Endothelial cell of umbilical vein (primary cell): ENCODE measurements around the gene ABCC1. TPM values are rescaled to one million over a fixed set of nuclear protein-coding genes. Genes with fewer than 3 reads are reported as not detected.

Experiments
- BruUV-seq: library from RNA; stranded (reverse); fragments of 400-500 nt; replicated peaks from 2 replicates; lab custom pipeline; 2021; lab: Mats Ljungman, UMichigan
- CTCF ChIA-PET: fragments of 300-600, 350-600 bp; sonication (Branson Sonifier 250); formaldehyde crosslinking; loops from one replicate; lab custom pipeline; 2021; ENCODE audit warnings: antibody characterized with exemption, inconsistent platforms; lab: Charles Lee
- POLR2A ChIA-PET: fragments of 300-600, 350-600 bp; sonication (Branson Sonifier 250); formaldehyde crosslinking; loops from one replicate; lab custom pipeline; 2021; ENCODE audit warnings: antibody characterized with exemption, inconsistent platforms; lab: Charles Lee
- DNase-seq: peaks from one replicate; pipeline ENCODE4 v3.0.0-alpha.2; 2011; ENCODE audit warnings: low read depth, low spot score
- FAIRE-seq: peaks from 2 replicates; lab custom pipeline; 2011; peaks lifted over from hg19 to GRCh38; lab: Jason Lieb, UNC
- H2AFZ ChIP-seq: 2 replicates; pipeline ENCODE4 v1.6.0; 2012; ENCODE audit warnings: low read depth, low read length, control low read depth, inconsistent platforms
- H3K27ac ChIP-seq: 2 replicates; pipeline ENCODE4 v1.5.1; 2011; ENCODE audit warnings: low read depth, mild to moderate bottlenecking, control low read depth, low read length, moderate library complexity; ENCODE audit not compliant: insufficient read depth
- H3K27me3 ChIP-seq, 2 experiments: 2 replicates each; pipeline versions ENCODE4 v1.6.0 to v1.6.1; 2011; ENCODE audit warnings: low read length in 2 of 2, mixed read lengths in 1 of 2; ENCODE audit not compliant: control insufficient read depth in 2 of 2, insufficient read depth in 2 of 2
- H3K36me3 ChIP-seq, 2 experiments: 2 replicates in 1 of 2; 3 replicates in 1 of 2; pipeline ENCODE4 v1.5.1; 2011; ENCODE audit warnings: low read length in 2 of 2, mild to moderate bottlenecking in 1 of 2, moderate library complexity in 1 of 2; ENCODE audit not compliant: control insufficient read depth in 2 of 2, insufficient read depth in 2 of 2; ENCODE audit errors: extremely low read depth in 1 of 2
- H3K4me1 ChIP-seq: 3 replicates; pipeline ENCODE4 v1.5.1; 2011; ENCODE audit warnings: mild to moderate bottlenecking, low read length; ENCODE audit not compliant: control insufficient read depth, insufficient read depth; ENCODE audit errors: extremely low read depth
- H3K4me2 ChIP-seq: 2 replicates; pipeline ENCODE4 v1.6.1; 2011; ENCODE audit warnings: low read length, control low read depth, mixed read lengths; ENCODE audit not compliant: insufficient read depth
- H3K4me3 ChIP-seq, 3 experiments: fragments of 200-600 bp in 1 of 3; sonication (generic), shearing (Covaris generic) in 1 of 3; replicated peaks in 1 of 3; 2 replicates each; pipeline ENCODE4 v1.5.1; 2011 to 2016; ENCODE audit warnings: control low read depth in 3 of 3, low read length in 3 of 3, mild to moderate bottlenecking in 2 of 3, inconsistent platforms in 1 of 3, low read depth in 1 of 3, moderate library complexity in 1 of 3; ENCODE audit not compliant: insufficient read depth in 1 of 3
- H3K79me2 ChIP-seq: 2 replicates; pipeline ENCODE4 v1.6.0; 2012; ENCODE audit warnings: low read length, inconsistent platforms; ENCODE audit not compliant: control insufficient read depth, insufficient read depth
- H3K9ac ChIP-seq: replicated peaks from 2 replicates; pipeline ENCODE3; 2011; ENCODE audit warnings: low read length, control low read depth; ENCODE audit not compliant: insufficient read depth; ENCODE audit errors: extremely low read depth
- H3K9me1 ChIP-seq: replicated peaks from 3 replicates; pipeline ENCODE4 v1.6.0; 2011; ENCODE audit warnings: mild to moderate bottlenecking, low read length; ENCODE audit not compliant: control insufficient read depth, insufficient read depth; ENCODE audit errors: extremely low read depth
- H3K9me3 ChIP-seq: replicated peaks from 2 replicates; pipeline ENCODE4 v1.5.1; 2012; ENCODE audit warnings: low read length, inconsistent platforms; ENCODE audit not compliant: control insufficient read depth, insufficient read depth
- H4K20me1 ChIP-seq: replicated peaks from 2 replicates; pipeline ENCODE3; 2011; ENCODE audit warnings: mild to moderate bottlenecking, low read length; ENCODE audit not compliant: control insufficient read depth, insufficient read depth; ENCODE audit errors: extremely low read depth
- EZH2 ChIP-seq: IDR thresholded peaks from 2 replicates; pipeline ENCODE4 v1.6.1; 2012; ENCODE audit warnings: borderline replicate concordance, low read depth, mild to moderate bottlenecking, moderate library complexity, low read length, inconsistent platforms; ENCODE audit not compliant: severe bottlenecking
- FOS ChIP-seq: IDR thresholded peaks from 2 replicates; pipeline ENCODE4 v1.6.1; 2011; ENCODE audit warnings: mild to moderate bottlenecking, low read length, moderate library complexity, borderline replicate concordance; ENCODE audit not compliant: insufficient read depth
- GATA2 ChIP-seq: IDR thresholded peaks from 2 replicates; pipeline ENCODE4 v1.7.0; 2011; ENCODE audit warnings: low read depth, mild to moderate bottlenecking, moderate library complexity, mixed read lengths, low read length; ENCODE audit not compliant: insufficient read length, insufficient read depth
- JUN ChIP-seq: IDR thresholded peaks from 2 replicates; pipeline ENCODE4 v1.6.1; 2011; ENCODE audit warnings: borderline replicate concordance, low read depth; ENCODE audit not compliant: insufficient read length, insufficient read depth
- MYC ChIP-seq: IDR thresholded peaks from one replicate; pipeline ENCODE4 v1.6.1; 2011; ENCODE audit warnings: mild to moderate bottlenecking, low read depth, low read length
- POLR2A ChIP-seq: IDR thresholded peaks from 2 replicates; pipeline ENCODE4 v1.6.1; 2012; ENCODE audit warnings: low read depth, mild to moderate bottlenecking, control low read depth, low read length
- POLR2AphosphoS5 ChIP-seq: IDR thresholded peaks from 2 replicates; pipeline ENCODE4 v1.6.1; 2012; ENCODE audit warnings: low read depth, mild to moderate bottlenecking, control low read depth, low read length, moderate library complexity; ENCODE audit not compliant: insufficient read depth
- dilution Hi-C: fragments of 300-500 bp; cut with MboI; formaldehyde crosslinking; loops from one replicate; pipeline ENCODE4 v1.15.0; 2019; ENCODE audit warnings: low sequenced_read_pairs; ENCODE audit not compliant: extremely low pct_ligation_motif_present
- intact Hi-C: fragments of 100-400 bp; cut with micrococcal nuclease; formaldehyde crosslinking; loops from one replicate; pipeline ENCODE4 v1.10.0; 2022
- polyA plus RNA-seq, 4 experiments: library from polyadenylated mRNA; depleted of rRNA in 3 of 4; stranded (reverse) in 3 of 4; unstranded in 1 of 4; fragments of >200 nt; gene quantifications; 2 replicates each; pipeline versions ENCODE4 v1.2.1 to v1.2.3, GENCODE V29; 2011 to 2012; ENCODE audit warnings: missing spikeins in 1 of 4
- total RNA-seq: library from RNA; stranded (reverse); gene quantifications from 2 replicates; pipeline ENCODE4 v1.2.3, GENCODE V29; 2021
- TF ChIP-seq, protein P1 (sequence below), 2 donors: IDR thresholded peaks; 1 replicate in 1 of 2; 2 replicates in 1 of 2; pipeline ENCODE4 v1.5.1; 2011; ENCODE audit warnings: low read length in 2 of 2, mild to moderate bottlenecking in 2 of 2, moderate library complexity in 2 of 2, control low read depth in 1 of 2, inconsistent platforms in 1 of 2, low read depth in 1 of 2; ENCODE audit not compliant: insufficient read depth in 1 of 2; ENCODE audit errors: extremely low read depth in 1 of 2
- TF ChIP-seq, protein P2 (sequence below): IDR thresholded peaks from 2 replicates; pipeline ENCODE4 v1.6.1; 2011; ENCODE audit not compliant: insufficient read depth, insufficient read length

ABCC1 gene
- total and polyA plus RNA-seq, 2 donors (not counting 3 experiments of a cell fraction or from before 2014, with no cell fraction given), result 46.1 to 89.2 TPM

DNA sequence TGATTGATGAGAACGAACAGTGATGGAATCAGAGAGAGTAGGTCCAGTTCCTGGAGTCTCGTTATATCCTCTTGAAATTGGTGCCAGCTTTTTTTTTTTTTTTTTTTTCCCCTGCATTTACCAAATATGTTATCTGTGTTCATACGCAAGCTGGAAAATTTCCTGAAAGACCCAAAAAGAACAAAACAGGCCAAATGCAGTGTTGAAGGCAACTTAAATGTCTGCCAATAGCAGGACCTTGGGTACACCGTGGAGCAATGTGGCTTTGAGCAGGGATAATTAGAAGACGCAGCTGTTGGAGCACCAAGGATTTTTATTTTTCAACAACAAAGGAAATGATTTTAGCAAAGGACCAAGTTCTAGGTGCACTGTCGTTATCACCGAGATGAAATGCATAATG is 168.9 kb downstream of the ABCC1 start:
- H2AFZ ChIP-seq, result no peak overlapping the region
- CTCF ChIA-PET, result interaction anchor here (1.2 kb wide), 1 partner anchor 243 kb away, joined by 3 read pairs; no protein-coding TSS in a partner anchor
- TF ChIP-seq POLR2A, result no peak
- TF ChIP-seq, protein P1, sequence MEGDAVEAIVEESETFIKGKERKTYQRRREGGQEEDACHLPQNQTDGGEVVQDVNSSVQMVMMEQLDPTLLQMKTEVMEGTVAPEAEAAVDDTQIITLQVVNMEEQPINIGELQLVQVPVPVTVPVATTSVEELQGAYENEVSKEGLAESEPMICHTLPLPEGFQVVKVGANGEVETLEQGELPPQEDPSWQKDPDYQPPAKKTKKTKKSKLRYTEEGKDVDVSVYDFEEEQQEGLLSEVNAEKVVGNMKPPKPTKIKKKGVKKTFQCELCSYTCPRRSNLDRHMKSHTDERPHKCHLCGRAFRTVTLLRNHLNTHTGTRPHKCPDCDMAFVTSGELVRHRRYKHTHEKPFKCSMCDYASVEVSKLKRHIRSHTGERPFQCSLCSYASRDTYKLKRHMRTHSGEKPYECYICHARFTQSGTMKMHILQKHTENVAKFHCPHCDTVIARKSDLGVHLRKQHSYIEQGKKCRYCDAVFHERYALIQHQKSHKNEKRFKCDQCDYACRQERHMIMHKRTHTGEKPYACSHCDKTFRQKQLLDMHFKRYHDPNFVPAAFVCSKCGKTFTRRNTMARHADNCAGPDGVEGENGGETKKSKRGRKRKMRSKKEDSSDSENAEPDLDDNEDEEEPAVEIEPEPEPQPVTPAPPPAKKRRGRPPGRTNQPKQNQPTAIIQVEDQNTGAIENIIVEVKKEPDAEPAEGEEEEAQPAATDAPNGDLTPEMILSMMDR (IDR thresholded peaks at IDR 0.05; ENCODE audit: extremely low read depth in 1 of 2, insufficient read depth in 1 of 2, low read depth in 1 of 2, low read length in 2 of 2), result no peak
- no peak for TF ChIP-seq JUN
- TF ChIP-seq POLR2AphosphoS5, result no peak
- TF ChIP-seq EZH2, result no peak
- TF ChIP-seq, protein P2, sequence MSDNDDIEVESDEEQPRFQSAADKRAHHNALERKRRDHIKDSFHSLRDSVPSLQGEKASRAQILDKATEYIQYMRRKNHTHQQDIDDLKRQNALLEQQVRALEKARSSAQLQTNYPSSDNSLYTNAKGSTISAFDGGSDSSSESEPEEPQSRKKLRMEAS, result no peak
- TF ChIP-seq FOS, result no peak
- TF ChIP-seq GATA2, result no peak
- no peak for TF ChIP-seq MYC
- BruUV-seq, result no TSS peak
- no peak overlapping the region for H3K4me2 ChIP-seq
- H3K27me3 ChIP-seq, result no peaks in the 10 kb centered on the region
- H3K4me3 ChIP-seq, result no peak overlapping the region
- no peaks in the 10 kb centered on the region for H3K9me3 ChIP-seq
- H4K20me1 ChIP-seq, result no peaks in the 10 kb centered on the region
- peaks cover 6 to 23% of the 10 kb centered on the region in 2 experiments for H3K36me3 ChIP-seq
- dilution Hi-C loops, result no loop called here
- intact Hi-C loops, result no loop called here
- no peak overlapping the region for H3K9ac ChIP-seq
- peaks cover 4% of the 10 kb centered on the region for H3K79me2 ChIP-seq
- H3K9me1 ChIP-seq, result no peaks in the 10 kb centered on the region
- POLR2A ChIA-PET, result no interaction called here
- H3K4me1 ChIP-seq, result peaks cover 19% of the 10 kb centered on the region
- H3K27ac ChIP-seq, result no peak overlapping the region
- no peak for FAIRE-seq
- no peak for DNase-seq
